GM18505 (cell line): Measurements from ENCODE around the gene LOXL3.

Experiments used
- ATAC-seq: cut with Tn5 transposase; IDR thresholded peaks from one replicate; pipeline ENCODE4 v1.9.1; 2021; ENCODE audit not compliant: unreplicated experiment
- POLR2A ChIP-seq: IDR thresholded peaks from 4 replicates; pipeline ENCODE4 v1.6.1; 2011; ENCODE audit warnings: borderline replicate concordance; ENCODE audit not compliant: insufficient read depth, insufficient read length; ENCODE audit errors: extremely low read depth

Gene LOXL3

DNA sequence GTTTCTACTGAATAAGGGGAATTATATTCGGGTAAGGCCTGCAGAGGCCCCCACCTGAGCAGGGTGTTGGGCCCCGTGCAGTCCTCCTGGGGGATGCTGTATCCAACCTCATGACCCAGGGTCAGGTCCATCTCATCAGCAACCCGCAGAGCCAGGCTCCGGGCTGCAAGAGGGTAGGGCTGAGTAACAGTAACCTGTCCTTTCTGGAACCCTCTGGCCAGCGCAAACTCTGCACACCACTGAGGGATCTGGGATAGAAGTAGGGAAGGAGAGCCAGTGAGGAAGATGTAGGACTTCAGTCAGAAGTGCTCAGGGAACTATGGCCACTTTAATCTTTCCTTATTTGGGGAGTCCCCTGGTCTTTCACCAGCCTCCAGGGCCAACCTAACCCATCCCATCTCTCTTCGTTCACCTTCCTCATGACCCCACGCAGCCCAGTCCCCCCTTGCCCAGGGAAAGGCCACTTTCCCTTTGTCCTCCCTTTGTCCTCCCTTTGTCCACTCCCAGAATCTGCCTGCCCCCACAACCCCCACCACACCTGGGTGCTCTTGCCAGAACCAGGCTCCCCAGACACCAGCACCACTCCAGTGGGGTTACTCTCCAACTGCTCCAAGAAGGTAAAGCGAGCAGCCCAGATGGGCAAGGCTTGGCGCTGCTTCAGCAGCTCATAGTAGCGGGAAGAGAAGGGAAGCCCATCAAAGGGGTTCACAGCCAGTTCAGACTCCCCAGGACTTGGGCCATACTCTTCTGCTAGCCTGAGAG lies 28.6 kb downstream of the LOXL3 start:
- no peak for ATAC-seq
- TF ChIP-seq POLR2A = no peak

DNA sequence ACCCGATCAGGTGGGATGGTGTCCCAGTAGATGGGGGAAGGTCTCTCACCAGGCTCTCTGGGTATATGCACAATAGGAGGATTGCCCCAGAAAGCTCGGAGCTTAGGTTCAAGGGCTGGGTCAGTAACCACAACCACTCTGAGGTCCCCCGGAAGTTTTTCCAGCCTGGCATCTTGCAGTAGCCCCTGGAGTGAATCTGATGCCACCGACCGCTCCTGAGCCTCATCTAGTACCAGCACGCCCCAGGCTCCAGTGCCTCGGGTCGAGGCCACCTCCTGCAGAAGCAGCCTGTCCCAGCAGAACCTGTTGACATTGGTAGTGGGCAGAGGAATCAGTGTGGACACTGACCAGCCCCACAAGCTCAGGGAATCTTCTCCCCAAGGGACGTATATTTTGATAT lies 29.7 kb downstream of the LOXL3 start:
- ATAC-seq = no peak

DNA sequence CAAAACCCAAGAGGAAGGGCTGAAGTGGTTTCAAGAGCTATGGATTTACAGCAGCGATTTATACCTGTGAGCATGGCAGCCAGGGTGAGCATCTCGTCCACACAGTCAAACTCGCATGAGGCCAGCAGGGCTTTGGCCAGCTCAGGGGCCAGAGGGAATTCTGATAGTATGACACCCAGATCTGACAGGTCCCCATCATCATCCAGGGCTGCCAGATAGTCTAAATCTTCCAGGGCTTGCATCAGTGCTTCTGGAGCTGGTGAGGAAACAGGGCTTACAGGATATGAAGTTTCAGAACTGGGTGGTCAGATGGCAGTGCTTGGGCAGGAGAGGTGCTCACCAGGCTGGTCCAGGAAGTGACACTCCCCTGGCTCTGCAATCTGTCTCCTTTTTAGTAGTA lies 31.2 kb downstream of the LOXL3 start:
- ATAC-seq = no peak
- no peak for TF ChIP-seq POLR2A

More for the DNA sequence above, 29.7 kb downstream of the LOXL3 start:
- no peak for TF ChIP-seq POLR2A

DNA sequence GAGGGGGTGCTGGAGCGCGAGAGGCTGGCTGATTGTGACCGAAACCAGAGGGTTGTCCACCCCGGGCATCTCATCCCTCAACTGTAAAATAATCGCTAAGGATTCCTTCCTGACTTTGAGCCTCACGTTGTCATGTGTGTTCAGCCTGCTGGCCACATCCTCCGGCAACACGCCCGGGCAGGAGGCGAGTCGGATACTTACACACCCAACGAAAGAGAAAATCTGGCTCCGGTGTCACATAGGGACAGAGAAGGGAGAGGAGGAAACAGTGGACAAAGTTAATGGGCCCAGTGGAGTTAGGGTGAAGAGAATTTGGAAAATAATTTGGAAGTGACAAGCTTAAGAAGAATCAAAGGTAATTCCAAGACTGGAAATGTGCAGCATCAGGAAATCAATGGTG lies 37.1 kb downstream of the LOXL3 start:
- no peak for ATAC-seq
- no peak for TF ChIP-seq POLR2A

DNA sequence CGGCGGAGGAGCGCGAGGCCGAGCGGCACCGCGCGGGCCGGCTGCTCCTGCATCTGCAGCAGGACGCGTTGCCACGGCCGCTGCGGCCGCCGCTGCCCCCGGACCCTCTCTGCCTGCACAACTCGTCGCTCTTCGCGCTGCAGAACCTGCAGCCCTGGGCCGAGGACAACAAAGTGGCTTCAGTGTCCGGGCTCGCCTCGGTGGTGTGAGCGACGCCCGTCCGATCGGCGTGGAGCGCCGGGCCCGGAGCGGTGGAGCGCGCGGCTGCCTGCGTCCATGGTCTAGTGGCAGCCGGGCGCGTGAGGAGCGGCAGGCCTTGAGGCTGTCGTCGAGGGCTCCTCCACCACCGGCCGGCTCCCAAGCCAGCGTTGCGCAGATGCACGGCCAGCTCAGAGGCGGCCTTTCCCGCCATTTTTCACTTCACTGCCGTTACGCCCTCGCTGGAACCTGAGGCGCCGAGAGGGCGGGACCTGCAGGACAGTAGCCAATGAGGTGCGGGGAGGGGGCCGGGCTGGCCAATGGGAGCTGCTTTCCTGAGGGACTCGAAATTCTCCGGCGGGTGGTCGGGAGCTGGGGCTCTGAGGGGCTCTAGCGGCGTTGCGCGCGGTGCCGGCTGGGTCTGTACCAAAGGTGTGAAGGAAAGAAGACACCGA lies 37.6 kb downstream of the LOXL3 start:
- TF ChIP-seq POLR2A = no peak
- ATAC-seq = no peak

DNA sequence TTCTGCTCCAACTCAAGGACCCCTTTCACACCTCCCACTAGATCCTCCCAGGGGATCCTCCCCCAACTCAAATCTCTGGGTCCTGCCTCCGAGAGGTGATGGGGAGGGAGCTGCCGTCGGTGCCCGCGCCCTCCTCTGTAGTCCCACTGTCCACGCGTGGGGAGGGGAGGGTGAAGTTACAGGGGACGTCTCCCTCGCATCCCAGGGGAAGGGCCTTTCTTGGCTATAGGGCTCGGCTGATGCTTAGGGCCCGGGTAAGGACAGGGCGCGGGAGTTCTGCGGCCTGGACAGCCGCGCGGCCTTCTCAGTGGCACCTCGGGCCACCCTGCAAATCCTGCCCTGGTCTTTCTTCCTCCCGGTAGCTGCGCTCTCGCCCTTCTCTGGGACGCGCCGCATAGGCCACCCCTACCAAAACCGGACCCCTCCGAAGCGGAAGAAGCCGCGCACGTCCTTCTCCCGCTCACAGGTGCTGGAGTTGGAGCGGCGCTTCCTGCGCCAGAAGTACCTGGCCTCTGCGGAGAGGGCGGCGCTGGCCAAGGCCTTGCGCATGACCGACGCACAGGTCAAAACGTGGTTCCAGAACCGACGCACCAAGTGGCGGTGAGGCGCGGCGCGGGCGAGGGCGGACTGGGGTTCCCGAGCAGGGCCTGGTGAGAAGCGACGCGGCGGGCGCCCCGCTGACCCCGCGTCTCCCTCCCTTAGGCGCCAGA lies 38.3 kb downstream of the LOXL3 start:
- TF ChIP-seq POLR2A = no peak
- no peak for ATAC-seq

DNA sequence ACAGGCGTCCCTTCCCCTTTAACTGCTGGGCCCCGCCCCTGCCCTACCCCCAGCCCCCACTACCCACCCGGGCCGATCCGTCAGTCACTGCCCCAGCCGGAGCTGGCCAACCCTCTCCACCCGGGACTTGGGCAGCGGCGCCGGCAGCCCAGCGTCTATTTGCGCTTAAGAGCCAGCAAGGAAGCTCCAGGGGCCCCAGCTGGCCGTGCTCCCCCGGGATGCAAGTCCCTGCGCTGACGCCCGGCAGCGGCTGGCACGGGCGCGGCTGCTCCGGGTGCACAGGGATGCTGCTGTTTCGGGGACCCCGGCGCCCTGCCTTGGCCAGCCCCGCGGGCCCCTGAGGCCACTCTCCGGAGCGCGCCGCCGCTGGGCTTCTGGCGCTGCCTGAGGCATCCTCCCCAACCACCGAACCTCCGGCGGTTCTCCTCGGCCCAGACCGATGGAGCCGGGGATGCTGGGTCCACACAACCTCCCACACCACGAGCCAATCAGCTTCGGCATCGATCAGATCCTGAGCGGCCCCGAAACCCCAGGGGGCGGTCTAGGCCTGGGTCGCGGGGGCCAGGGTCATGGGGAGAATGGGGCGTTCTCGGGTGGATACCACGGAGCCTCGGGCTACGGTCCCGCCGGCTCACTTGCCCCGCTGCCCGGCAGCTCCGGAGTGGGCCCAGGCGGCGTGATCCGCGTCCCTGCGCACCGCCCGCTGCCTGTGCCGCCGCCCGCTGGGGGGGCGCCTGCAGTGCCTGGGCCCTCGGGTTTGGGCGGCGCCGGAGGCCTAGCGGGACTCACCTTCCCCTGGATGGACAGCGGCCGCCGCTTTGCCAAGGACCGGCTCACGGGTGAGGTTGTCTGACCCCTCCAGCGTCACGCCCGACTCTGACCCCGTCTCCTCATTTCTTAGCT lies 39.1 kb downstream of the LOXL3 start, which contains the start of gene TLX2:
TSS of gene TLX2 (plus strand) at position 83 of the 903 bp plus-strand sequence. CDS start at position 440, 357 bp downstream.
- no peak for TF ChIP-seq POLR2A
- ATAC-seq = no peak

DNA sequence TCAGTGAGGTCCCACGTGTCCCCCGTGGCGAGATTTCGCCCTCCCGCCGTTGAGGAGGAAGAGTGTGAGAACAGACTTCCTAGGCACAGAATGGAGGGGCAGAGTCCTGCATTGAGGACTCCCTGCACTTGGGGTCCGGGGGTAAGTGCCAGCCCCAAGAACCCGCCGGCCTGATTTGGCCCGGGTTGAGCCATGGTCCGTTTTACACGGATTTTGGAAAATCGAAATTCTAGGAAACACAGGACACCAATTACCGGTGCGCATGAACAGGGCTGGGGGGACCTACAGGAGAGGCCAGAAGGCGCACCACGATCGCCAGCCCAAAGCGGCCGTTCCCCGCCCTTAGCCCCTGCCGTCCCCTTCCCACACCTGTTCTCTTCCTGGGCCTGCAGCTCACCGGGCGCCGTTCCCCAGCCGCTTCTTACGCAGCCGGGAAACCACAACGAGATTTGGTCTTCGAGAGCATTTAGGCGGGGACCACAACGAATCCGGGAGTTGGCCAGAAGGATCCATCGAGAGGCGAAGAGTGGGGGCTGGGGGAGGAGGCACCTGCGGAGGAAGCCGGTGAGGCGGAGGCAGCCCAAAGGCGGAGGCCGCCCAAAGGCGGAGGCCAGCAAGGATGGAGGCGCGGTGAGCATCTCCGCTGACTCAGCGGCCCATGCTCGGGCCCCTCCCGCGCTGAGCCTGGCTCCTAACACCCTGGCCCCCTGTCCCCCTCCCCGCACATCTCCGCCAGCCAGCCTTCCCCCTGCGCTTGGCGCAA lies 40.0 kb downstream of the LOXL3 start:
- ATAC-seq = no peak

DNA sequence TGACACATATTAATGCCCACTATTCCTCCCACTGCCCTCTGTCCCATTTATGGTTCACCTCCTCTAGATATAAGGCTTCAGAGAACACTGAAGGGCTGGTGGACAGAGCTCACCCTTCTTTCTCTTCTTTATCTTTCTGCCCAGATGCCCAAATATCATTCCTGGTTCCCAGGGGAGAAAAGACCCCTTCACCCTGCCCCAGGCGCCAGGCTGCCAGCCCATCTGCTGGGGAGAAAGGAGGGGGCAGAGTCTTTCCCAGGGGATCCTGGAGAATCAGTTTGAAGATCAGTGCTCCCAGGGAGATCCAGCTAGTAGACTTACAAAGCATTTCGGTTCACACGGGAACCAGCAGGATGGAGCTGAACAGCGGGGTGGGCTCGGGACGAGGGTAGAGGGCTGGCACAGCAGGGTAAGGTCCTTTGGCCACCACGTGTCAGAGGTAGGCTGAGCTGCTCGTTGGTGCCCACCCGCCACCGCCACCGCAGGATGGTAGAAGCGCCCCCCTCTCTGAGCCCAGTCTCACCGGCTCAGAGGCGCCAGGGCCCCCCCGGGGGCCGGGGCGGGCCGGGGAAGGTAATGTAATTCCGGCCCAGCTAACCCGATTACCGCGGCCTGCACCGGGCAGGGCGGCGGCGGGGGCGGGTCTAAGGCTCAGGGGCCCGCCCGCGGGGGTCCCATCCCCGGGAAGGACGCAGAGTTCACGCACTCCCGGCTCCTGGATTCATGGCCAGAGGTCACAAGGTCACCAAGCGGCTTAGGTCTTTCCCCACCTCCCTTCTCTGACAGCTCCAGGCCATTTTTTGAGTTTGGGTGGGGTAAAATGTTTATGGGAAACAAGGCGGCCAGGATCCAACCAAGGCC lies 40.8 kb downstream of the LOXL3 start:
- no peak for ATAC-seq
- TF ChIP-seq POLR2A = no peak

More for the DNA sequence above, 40.0 kb downstream of the LOXL3 start:
- TF ChIP-seq POLR2A = no peak

DNA sequence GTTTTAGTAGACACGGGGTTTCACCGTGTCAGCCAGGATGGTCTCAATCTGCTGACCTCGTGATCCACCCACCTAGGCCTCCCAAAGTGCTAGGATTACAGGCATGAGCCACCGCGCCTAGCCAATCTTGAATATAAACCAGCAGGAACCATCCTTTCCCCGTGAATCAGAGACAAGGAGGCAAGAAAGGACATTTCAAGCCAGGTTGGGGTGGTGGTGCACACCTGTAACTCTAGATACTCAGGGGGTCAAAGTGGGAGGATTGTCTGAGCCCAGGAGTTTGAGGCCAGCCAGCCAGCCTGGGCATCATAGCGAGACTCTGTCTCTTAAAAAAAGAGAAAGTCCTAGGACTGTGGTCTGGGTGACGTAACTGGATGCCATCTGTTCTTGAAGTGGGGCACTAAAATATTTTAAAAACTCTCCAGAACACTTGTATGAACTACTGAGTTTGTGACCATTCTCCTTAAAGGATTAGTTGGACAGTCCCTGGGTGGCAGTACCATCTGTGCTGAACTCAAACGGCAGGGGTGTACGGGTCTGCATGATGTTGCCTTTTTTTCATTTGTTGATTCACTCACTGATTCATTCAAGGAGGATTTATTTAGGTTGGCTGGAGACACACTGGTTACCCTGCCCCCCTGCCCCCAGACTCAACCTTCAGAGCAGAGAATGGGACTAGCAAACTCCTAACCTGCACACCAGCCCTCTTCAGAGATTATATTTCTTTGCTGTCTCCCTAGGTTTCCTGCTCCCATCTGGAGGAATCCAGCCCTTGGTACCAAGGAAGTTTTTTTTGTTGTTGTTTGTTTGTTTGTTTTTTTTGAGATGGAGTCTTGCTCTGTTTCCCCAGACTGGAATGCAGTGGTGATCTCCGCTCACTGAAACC lies 42.4 kb downstream of the LOXL3 start:
- no peak for ATAC-seq

More for the DNA sequence above, 42.4 kb downstream of the LOXL3 start:
- TF ChIP-seq POLR2A = no peak
